IMR-90 (cell line): Measurements from ENCODE around the gene DYRK3. TPM values are rescaled to one million over a fixed set of nuclear protein-coding genes. Genes with fewer than 3 reads are reported as not detected.

Source experiments
- ATAC-seq: fragments of 200-7000 bp; cut with Tn5 transposase; 2 replicates; pipeline ENCODE4 v1.9.1; 2020; ENCODE audit warnings: low read depth, mild to moderate bottlenecking, moderate library complexity
- BruUV-seq: library from RNA; stranded (reverse); fragments of 400-500 nt; replicated peaks from 2 replicates; lab custom pipeline; 2021; lab: Mats Ljungman, UMichigan
- CTCF ChIA-PET: fragments of 300-600 bp; formaldehyde crosslinking; extraction: SDS; loops from one replicate; lab custom pipeline; 2021; ENCODE audit warnings: antibody characterized with exemption; lab: Yijun Ruan, JAX
- POLR2A ChIA-PET: fragments of 300-600 bp; sonication (Branson Sonifier 250); formaldehyde crosslinking; loops from one replicate; lab custom pipeline; 2022; ENCODE audit warnings: antibody characterized with exemption; ENCODE audit not compliant: unreplicated experiment; lab: Charles Lee
- DNase-seq: peaks from one replicate; pipeline ENCODE4 v3.0.0; 2013
- H2AFZ ChIP-seq: replicated peaks from 2 replicates; pipeline ENCODE3; 2013; ENCODE audit warnings: low read length, mild to moderate bottlenecking; ENCODE audit not compliant: poor library complexity
- H2AK5ac ChIP-seq: 2 replicates; pipeline ENCODE4 v1.6.1; 2013; ENCODE audit warnings: low read depth, low read length, inconsistent platforms
- H2AK9ac ChIP-seq: replicated peaks from 2 replicates; pipeline ENCODE3; 2013; ENCODE audit warnings: mild to moderate bottlenecking, low read depth, low read length, moderate library complexity; ENCODE audit not compliant: poor library complexity
- H2BK120ac ChIP-seq: 2 replicates; pipeline ENCODE4 v1.6.1; 2013; ENCODE audit warnings: low read depth, low read length, inconsistent platforms
- H2BK15ac ChIP-seq: 3 replicates; pipeline ENCODE4 v1.6.1; 2013; ENCODE audit warnings: low read depth, low read length, inconsistent platforms
- H2BK20ac ChIP-seq: 2 replicates; pipeline ENCODE4 v1.6.1; 2013; ENCODE audit warnings: low read depth, mild to moderate bottlenecking, inconsistent platforms, low read length, moderate library complexity
- H2BK5ac ChIP-seq: 2 replicates; pipeline ENCODE4 v1.6.1; 2013; ENCODE audit warnings: mild to moderate bottlenecking, low read depth, low read length, inconsistent platforms; ENCODE audit not compliant: poor library complexity, severe bottlenecking
- H3K14ac ChIP-seq: replicated peaks from 2 replicates; pipeline ENCODE4 v1.6.1; 2013; ENCODE audit warnings: low read depth, low read length, inconsistent platforms
- H3K18ac ChIP-seq: 2 replicates; pipeline ENCODE4 v1.6.1; 2013; ENCODE audit warnings: low read depth, low read length, control low read depth
- H3K23ac ChIP-seq: 2 replicates; pipeline ENCODE4 v1.6.1; 2013; ENCODE audit warnings: low read depth, low read length, inconsistent platforms
- H3K27ac ChIP-seq: 2 replicates; pipeline ENCODE4 v1.5.1; 2013; ENCODE audit warnings: mild to moderate bottlenecking, control low read depth, low read length; ENCODE audit not compliant: insufficient read depth
- H3K27me3 ChIP-seq: 2 replicates; pipeline ENCODE4 v1.6.1; 2013; ENCODE audit warnings: low read length; ENCODE audit not compliant: control insufficient read depth, insufficient read depth
- H3K36me3 ChIP-seq: 2 replicates; pipeline ENCODE4 v1.6.1; 2013; ENCODE audit warnings: low read length, mixed read lengths; ENCODE audit not compliant: control insufficient read depth, insufficient read depth
- H3K4ac ChIP-seq: 2 replicates; pipeline ENCODE4 v1.6.1; 2013; ENCODE audit warnings: low read depth, low read length, inconsistent platforms
- H3K4me1 ChIP-seq: 2 replicates; pipeline ENCODE4 v1.6.1; 2013; ENCODE audit warnings: low read length, mixed read lengths; ENCODE audit not compliant: control insufficient read depth, insufficient read depth
- H3K4me2 ChIP-seq: 2 replicates; pipeline ENCODE4 v1.6.1; 2013; ENCODE audit warnings: low read depth, mild to moderate bottlenecking, control low read depth, low read length, moderate library complexity
- H3K4me3 ChIP-seq: 2 replicates; pipeline ENCODE4 v1.5.1; 2013; ENCODE audit warnings: low read depth, mild to moderate bottlenecking, control low read depth, low read length, moderate library complexity; ENCODE audit not compliant: insufficient read depth
- H3K56ac ChIP-seq: 2 replicates; pipeline ENCODE4 v1.6.1; 2013; ENCODE audit warnings: low read length, inconsistent platforms; ENCODE audit not compliant: insufficient read depth; ENCODE audit errors: extremely low read depth
- H3K79me1 ChIP-seq, 2 experiments: 2 replicates each; pipeline ENCODE4 v1.6.1; 2013; ENCODE audit warnings: low read length in 2 of 2, inconsistent platforms in 1 of 2, low read depth in 1 of 2
- H3K9ac ChIP-seq: 2 replicates; pipeline ENCODE4 v1.6.1; 2013; ENCODE audit warnings: low read depth, low read length, control low read depth
- H3K9me1 ChIP-seq: 2 replicates; pipeline ENCODE4 v1.6.1; 2013; ENCODE audit warnings: low read length, inconsistent platforms; ENCODE audit not compliant: insufficient read depth
- H3K9me3 ChIP-seq: 2 replicates; pipeline ENCODE4 v1.6.1; 2013; ENCODE audit warnings: low read length; ENCODE audit not compliant: control insufficient read depth, insufficient read depth
- H4K20me1 ChIP-seq: 2 replicates; pipeline ENCODE4 v1.6.1; 2013; ENCODE audit warnings: low read length, inconsistent platforms; ENCODE audit not compliant: insufficient read depth
- H4K5ac ChIP-seq: 2 replicates; pipeline ENCODE4 v1.6.1; 2013; ENCODE audit warnings: mild to moderate bottlenecking, low read depth, low read length, control low read depth
- H4K8ac ChIP-seq, 2 experiments: 2 replicates each; pipeline ENCODE4 v1.6.1; 2013; ENCODE audit warnings: low read depth in 2 of 2, low read length in 2 of 2, control low read depth in 1 of 2, inconsistent platforms in 1 of 2
- H4K91ac ChIP-seq: 2 replicates; pipeline ENCODE4 v1.6.1; 2013; ENCODE audit warnings: low read depth, low read length, inconsistent platforms; ENCODE audit not compliant: insufficient read depth
- BHLHE40 ChIP-seq: fragments of 150-350 bp; IDR thresholded peaks from 2 replicates; pipeline ENCODE4 v1.6.1; 2016; ENCODE audit warnings: mild to moderate bottlenecking, low read depth, low read length
- CEBPB ChIP-seq: IDR thresholded peaks from 2 replicates; pipeline ENCODE4 v1.6.1; 2012; ENCODE audit warnings: low read depth, low read length, improper control_type of control experiment
- CHD1 ChIP-seq: IDR thresholded peaks from 2 replicates; pipeline ENCODE4 v1.6.1; 2012; ENCODE audit warnings: low read depth, low read length, improper control_type of control experiment
- FOS ChIP-seq: fragments of 150-350 bp; IDR thresholded peaks from 2 replicates; pipeline ENCODE4 v1.6.1; 2016; ENCODE audit warnings: low read depth, low read length
- MAFK ChIP-seq: IDR thresholded peaks from 2 replicates; pipeline ENCODE4 v1.6.1; 2012; ENCODE audit warnings: low read depth, low read length, improper control_type of control experiment
- MAZ ChIP-seq: IDR thresholded peaks from 2 replicates; pipeline ENCODE4 v1.6.1; 2012; ENCODE audit warnings: low read depth, mild to moderate bottlenecking, low read length, improper control_type of control experiment, moderate library complexity, borderline replicate concordance
- NFE2L2 ChIP-seq: fragments of 150-350 bp; IDR thresholded peaks from 2 replicates; pipeline ENCODE4 v1.6.1; 2016; ENCODE audit warnings: low read depth, mild to moderate bottlenecking, low read length
- POLR2A ChIP-seq: IDR thresholded peaks from 2 replicates; pipeline ENCODE4 v1.6.1; 2012; ENCODE audit warnings: mild to moderate bottlenecking, low read depth, low read length
- RAD21 ChIP-seq: IDR thresholded peaks from 2 replicates; pipeline ENCODE4 v1.6.1; 2012; ENCODE audit warnings: low read length, improper control_type of control experiment
- RCOR1 ChIP-seq: IDR thresholded peaks from 2 replicates; pipeline ENCODE4 v1.6.1; 2012; ENCODE audit warnings: mild to moderate bottlenecking, low read length, improper control_type of control experiment; ENCODE audit not compliant: insufficient replicate concordance
- RFX5 ChIP-seq: IDR thresholded peaks from 2 replicates; pipeline ENCODE4 v1.8.0; 2012; ENCODE audit warnings: low read depth, mild to moderate bottlenecking, low read length, moderate library complexity
- SMC3 ChIP-seq: fragments of 150-350 bp; IDR thresholded peaks from 2 replicates; pipeline ENCODE4 v1.6.1; 2016; ENCODE audit warnings: low read depth, mild to moderate bottlenecking, antibody characterized with exemption, low read length, moderate library complexity
- USF2 ChIP-seq: fragments of 150-350 bp; IDR thresholded peaks from 2 replicates; pipeline ENCODE4 v1.6.1; 2017; ENCODE audit warnings: mild to moderate bottlenecking, antibody characterized with exemption, low read length, low read depth
- WGBS, 2 experiments: methylation state at CpG; one replicate each; pipeline versions ENCODE4 v1.1.5 to v1.1.7; 2013; ENCODE audit warnings: missing lambda C conversion rate in 2 of 2; ENCODE audit not compliant: insufficient read length in 1 of 2; ENCODE audit errors: extremely low coverage in 2 of 2; 5-methylcytosine and 5-hydroxymethylcytosine counted together
- dilution Hi-C: fragments of 300-500 bp; cut with HindIII; formaldehyde crosslinking; loops from one replicate; pipeline ENCODE4 v1.14.3; 2018; ENCODE audit warnings: low sequenced_read_pairs; ENCODE audit not compliant: unreplicated experiment
- in situ Hi-C: fragments of 300-500 bp; cut with MboI; formaldehyde crosslinking; loops from 3 replicates; pipeline ENCODE4 v1.14.3; 2019; ENCODE audit warnings: low sequenced_read_pairs, inconsistent platforms, mixed read lengths
- intact Hi-C: fragments of 100-400 bp; cut with micrococcal nuclease; formaldehyde crosslinking; loops from 2 replicates; pipeline ENCODE4 v1.10.0; 2022
- polyA plus RNA-seq, 3 experiments: library from polyadenylated mRNA; depleted of rRNA; stranded (reverse); fragments of >200 nt; gene quantifications; 2 replicates each; pipeline ENCODE4 v1.2.3, GENCODE V29; 2012; ENCODE audit warnings: low replicate concordance in 1 of 3
- total RNA-seq: library from RNA; depleted of rRNA; stranded (reverse); fragments of >200 nt; gene quantifications from 2 replicates; pipeline ENCODE4 v1.2.3, GENCODE V29; 2012
- TF ChIP-seq, protein P1 (sequence below): conservative IDR thresholded peaks from 2 replicates; pipeline ENCODE4 v1.5.1; 2012; ENCODE audit warnings: mild to moderate bottlenecking, low read depth, low read length, improper control_type of control experiment
- TF ChIP-seq, protein P2 (sequence below): fragments of 150-350 bp; IDR thresholded peaks from 2 replicates; pipeline ENCODE4 v1.6.1; 2016; ENCODE audit warnings: low read depth, mild to moderate bottlenecking, low read length, moderate library complexity, borderline replicate concordance

The DYRK3 gene
- total and polyA plus RNA-seq, 2 of the 4 experiments (the other 2 are of a cell fraction) = 5.5 to 22.0 TPM

GRCh38 chr1:206674745-206675175 lies 39.4 kb downstream of the DYRK3 start:
- peak overlapping the region; percentile 41 for H4K5ac ChIP-seq
- H2BK15ac ChIP-seq = peak overlapping the region; percentile 69; the same call in 2 of the 3 replicates
- DNase-seq (peak; percentile 100), ATAC-seq (peak; percentile 98)
- H3K9me1 ChIP-seq = peaks cover 13% of the 10 kb centered on the region
- BruUV-seq = no TSS peak
- peak overlapping the region; percentile 83 for H3K14ac ChIP-seq
- peaks cover 0 to 7% of the 10 kb centered on the region in 2 experiments; a peak in 1 of 4 replicates for H3K79me1 ChIP-seq
- ChIA-PET POLR2A (no interaction called here), CTCF (interaction anchor here (3.3 kb wide), 1 partner anchor 10 kb away, joined by 14 read pairs; no protein-coding TSS in a partner anchor)
- H3K36me3 ChIP-seq = no peaks in the 10 kb centered on the region
- H3K4me1 ChIP-seq = peaks cover 21% of the 10 kb centered on the region
- no peaks in the 10 kb centered on the region for H3K27me3 ChIP-seq
- H3K9me3 ChIP-seq = no peaks in the 10 kb centered on the region
- H2AK9ac ChIP-seq = peak overlapping the region; percentile 82
- H3K18ac ChIP-seq = peak overlapping the region; percentile 68
- 0 out of 2 replicates have a peak overlapping the region, but pooled peaks have one; percentile 21 for H3K4me2 ChIP-seq
- intact Hi-C loops (loop anchor here (2.0 kb wide), 1 partner anchor 50 kb away; no protein-coding TSS in a partner anchor), in situ Hi-C loops (no loop called here), dilution Hi-C loops (no loop called here)
- peak overlapping the region; percentile 93 for H2BK120ac ChIP-seq
- WGBS, 2 experiments = no CpG with 5 or more reads among the region's 1 CpG
- peak overlapping the region; percentile 90 for H4K91ac ChIP-seq
- H3K56ac ChIP-seq = no peak overlapping the region; the same call in 1 of the 2 replicates
- H3K23ac ChIP-seq = peak overlapping the region; percentile 75; the same call in 1 of the 2 replicates
- peak overlapping the region; percentile 38; the same call in 1 of the 2 replicates for H3K9ac ChIP-seq
- H2AFZ ChIP-seq = peak overlapping the region; percentile 84
- peak overlapping the region; percentile 10 to 76 for H4K8ac ChIP-seq
- peak overlapping the region; percentile 84 for H2BK20ac ChIP-seq
- peak overlapping the region; percentile 79 for H3K27ac ChIP-seq
- H4K20me1 ChIP-seq = 0 out of 2 replicates have a peak, but pooled peaks cover 3% of the 10 kb centered on the region
- H2AK5ac ChIP-seq = peak overlapping the region; percentile 89
- peak overlapping the region; percentile 89 for H2BK5ac ChIP-seq
- peak overlapping the region; percentile 94 for H3K4ac ChIP-seq
- no peak overlapping the region for H3K4me3 ChIP-seq
- TF ChIP-seq SMC3 (no peak; the same call in 1 of the 2 replicates), RAD21 (peak; percentile 10; the same call in 1 of the 2 replicates), FOS (peak; percentile 73), NFE2L2 (no peak), USF2 (peak; percentile 43; the same call in 1 of the 2 replicates), CHD1 (no peak), BHLHE40 (peak; percentile 34; the same call in 1 of the 2 replicates), RFX5 (no peak), POLR2A (no peak), CEBPB (peak; percentile 90), RCOR1 (peak; percentile 96), MAFK (no peak), MAZ (peak; percentile 73; the same call in 1 of the 2 replicates)
- TF ChIP-seq, protein P1, sequence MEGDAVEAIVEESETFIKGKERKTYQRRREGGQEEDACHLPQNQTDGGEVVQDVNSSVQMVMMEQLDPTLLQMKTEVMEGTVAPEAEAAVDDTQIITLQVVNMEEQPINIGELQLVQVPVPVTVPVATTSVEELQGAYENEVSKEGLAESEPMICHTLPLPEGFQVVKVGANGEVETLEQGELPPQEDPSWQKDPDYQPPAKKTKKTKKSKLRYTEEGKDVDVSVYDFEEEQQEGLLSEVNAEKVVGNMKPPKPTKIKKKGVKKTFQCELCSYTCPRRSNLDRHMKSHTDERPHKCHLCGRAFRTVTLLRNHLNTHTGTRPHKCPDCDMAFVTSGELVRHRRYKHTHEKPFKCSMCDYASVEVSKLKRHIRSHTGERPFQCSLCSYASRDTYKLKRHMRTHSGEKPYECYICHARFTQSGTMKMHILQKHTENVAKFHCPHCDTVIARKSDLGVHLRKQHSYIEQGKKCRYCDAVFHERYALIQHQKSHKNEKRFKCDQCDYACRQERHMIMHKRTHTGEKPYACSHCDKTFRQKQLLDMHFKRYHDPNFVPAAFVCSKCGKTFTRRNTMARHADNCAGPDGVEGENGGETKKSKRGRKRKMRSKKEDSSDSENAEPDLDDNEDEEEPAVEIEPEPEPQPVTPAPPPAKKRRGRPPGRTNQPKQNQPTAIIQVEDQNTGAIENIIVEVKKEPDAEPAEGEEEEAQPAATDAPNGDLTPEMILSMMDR = no peak
- TF ChIP-seq, protein P2, sequence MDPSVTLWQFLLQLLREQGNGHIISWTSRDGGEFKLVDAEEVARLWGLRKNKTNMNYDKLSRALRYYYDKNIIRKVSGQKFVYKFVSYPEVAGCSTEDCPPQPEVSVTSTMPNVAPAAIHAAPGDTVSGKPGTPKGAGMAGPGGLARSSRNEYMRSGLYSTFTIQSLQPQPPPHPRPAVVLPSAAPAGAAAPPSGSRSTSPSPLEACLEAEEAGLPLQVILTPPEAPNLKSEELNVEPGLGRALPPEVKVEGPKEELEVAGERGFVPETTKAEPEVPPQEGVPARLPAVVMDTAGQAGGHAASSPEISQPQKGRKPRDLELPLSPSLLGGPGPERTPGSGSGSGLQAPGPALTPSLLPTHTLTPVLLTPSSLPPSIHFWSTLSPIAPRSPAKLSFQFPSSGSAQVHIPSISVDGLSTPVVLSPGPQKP = no peak
